GM19193 (cell line): ENCODE measurements around the gene NAA25.

Source experiments
- POLR2A ChIP-seq: IDR thresholded peaks from 4 replicates; pipeline ENCODE4 v1.6.1; 2011; ENCODE audit not compliant: insufficient read depth, insufficient read length; ENCODE audit errors: extremely low read depth

NAA25 gene

DNA sequence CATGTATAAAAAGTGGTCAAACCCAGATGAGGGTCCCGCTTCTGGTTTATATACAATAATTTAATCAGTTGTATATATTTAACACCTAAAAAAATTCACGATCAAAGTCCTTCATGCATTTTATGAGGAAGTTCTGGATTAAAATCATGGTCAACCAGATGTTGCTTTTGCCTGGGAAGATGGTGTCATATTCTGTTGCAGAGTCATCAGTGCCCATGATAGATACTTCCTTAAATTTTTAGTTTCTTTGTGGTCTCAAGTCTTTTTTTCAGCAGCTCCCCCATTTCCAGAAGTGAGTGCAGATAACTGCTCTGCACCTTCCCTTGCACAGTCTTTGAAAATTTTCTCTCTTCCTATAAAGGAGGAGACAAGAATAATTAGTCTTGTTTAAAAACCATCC is 79.3 kb downstream of the NAA25 start:
- no peak for TF ChIP-seq POLR2A

DNA sequence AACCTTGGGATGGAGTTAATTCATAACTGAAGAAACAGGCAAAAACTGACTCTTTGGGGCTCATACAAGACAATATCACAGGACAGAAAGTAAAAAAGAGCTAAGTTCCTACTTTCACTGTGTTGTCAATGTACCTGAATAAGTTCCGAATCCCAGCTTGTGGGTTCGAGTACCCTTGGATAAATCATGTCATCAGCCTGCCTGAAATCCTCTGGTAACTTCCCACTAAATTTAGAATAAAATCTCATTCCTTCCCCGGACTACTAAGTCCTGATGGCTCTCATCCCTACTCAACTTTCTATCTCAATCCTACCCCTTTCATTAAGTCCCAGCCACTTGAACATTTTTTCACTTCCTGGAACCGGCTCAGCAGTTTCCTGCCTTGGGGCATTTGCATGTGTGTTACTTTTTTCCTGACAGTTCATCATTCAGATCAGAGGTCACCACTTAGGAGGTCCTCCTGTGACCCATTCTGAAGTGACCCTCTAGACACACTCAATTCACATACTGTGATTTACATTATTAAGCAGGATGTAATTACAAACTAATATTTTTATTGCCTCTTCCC is 82.7 kb downstream of the NAA25 start:
- no peak for TF ChIP-seq POLR2A

DNA sequence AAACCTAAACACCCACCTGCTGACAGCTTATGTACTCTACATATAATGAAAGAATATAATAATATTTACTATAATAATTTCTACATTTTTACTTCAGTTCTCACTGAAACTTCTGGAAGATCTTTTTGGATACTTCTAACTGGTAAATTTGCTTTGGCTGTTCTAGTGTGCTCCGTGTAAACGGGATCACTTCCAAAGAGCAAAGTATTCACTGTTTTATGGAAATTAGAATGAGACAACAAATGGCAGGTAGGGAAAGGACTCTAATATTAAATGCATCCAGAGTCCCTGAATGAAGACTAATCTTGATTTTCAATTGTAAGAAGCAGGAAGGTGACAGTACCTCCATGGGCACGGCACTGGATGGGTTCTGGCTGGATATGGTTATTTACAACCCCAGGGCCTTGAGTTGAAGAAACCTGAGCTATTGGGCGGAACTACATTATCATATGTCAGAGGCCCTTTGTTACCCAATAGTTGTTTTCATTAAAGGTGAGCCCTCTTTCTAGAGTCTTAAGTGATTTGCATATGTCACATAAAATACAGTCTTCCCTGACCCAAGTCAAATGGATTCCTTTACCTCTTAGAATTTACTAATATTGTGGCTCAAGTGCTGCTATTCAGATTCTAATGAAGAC is 84.7 kb downstream of the NAA25 start:
- TF ChIP-seq POLR2A, result no peak

DNA sequence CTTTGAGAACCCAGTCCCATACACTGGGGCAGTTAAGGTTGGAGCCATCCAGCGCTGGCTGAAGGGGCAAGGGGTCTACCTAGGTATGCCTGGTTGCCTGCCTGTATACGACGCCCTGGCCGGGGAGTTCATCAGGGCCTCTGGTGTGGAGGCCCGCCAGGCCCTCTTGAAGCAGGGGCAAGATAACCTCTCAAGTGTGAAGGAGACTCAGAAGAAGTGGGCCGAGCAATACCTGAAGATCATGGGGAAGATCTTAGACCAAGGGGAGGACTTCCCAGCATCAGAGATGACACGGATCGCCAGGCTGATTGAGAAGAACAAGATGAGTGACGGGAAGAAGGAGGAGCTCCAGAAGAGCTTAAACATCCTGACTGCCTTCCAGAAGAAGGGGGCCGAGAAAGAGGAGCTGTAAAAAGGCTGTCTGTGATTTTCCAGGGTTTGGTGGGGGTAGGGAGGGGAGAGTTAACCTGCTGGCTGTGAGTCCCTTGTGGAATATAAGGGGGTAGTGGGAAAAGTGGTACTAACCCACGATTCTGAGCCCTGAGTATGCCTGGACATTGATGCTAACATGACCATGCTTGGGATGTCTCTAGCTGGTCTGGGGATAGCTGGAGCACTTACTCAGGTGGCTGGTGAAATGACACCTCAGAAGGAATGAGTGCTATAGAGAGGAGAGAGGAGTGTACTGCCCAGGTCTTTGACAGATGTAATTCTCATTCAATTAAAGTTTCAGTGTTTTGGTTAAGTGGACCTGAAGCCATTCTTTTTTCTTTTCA is 86.2 kb downstream of the NAA25 start:
- TF ChIP-seq POLR2A, result no peak

DNA sequence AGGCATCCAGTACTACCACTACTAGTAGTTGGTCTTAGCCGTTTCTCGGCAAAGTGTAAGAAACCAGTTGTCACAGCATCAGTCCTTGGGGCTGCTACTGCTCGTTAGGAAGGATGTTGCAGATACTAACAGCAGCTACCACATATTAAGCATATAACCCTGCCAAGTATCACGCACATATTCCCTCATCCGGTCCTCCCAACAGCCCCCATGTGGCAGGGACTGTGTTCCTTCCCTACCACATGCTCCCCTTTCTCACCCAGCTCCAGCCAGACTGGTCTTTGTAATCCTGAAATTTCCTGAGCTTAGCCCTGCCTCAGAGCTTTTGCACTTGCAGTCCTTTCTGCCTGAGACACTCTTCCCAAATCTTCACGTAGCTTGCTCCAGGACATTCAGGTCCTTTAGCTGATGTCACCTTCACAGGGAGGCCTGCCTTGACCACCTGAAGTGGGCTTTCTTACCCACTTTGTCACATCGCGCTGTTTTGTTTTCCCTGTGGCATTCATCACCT is 87.6 kb downstream of the NAA25 start:
- no peak for TF ChIP-seq POLR2A

DNA sequence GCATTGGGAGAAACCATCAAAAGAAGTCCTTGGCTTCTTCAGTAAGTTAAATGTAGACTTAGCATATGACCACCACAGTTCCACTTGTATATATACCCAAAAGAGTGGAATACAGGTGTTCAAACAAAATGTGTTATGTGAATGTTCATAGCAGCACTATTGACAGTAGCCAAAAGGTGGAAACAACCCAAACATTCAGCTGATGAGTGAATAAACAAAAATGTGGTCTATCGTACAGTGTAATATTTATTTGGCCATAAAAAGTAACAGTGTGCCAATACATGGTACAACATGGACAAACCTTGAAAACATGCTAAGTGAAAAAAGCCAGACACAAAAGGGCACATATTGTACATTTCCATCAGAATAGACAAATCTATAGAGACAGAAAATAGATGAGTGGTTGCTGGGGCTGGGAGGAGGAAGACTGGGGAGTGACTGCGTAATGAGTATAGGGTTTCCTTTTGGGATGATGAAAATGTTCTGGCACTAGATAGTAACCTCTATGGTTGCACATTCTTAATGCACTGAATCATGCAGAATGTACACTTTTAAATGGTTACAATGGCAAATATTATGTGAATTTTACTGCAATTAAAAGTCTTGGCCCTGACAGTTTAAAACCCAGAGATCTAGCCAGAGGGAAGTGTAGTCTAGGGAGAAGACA is 89.9 kb downstream of the NAA25 start:
- TF ChIP-seq POLR2A, result no peak

DNA sequence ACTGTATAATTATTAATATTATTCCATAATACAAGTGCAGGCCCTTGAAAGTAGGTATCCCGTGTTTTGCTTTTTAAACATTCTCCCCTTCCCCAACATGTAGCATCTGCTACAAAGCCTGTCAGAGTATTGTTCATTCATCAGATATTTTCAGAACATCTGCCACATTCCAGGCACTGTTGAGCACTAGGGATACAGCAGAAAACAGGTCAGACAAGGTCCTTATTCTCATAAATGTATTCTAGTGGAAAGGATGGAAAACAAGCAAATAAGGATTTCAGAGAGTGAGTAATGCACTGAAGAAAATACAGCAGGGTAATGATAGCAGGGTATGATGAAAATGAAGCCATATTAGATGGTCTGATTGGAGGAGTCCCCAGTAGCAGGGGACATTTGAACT is 91.5 kb downstream of the NAA25 start:
- no peak for TF ChIP-seq POLR2A

DNA sequence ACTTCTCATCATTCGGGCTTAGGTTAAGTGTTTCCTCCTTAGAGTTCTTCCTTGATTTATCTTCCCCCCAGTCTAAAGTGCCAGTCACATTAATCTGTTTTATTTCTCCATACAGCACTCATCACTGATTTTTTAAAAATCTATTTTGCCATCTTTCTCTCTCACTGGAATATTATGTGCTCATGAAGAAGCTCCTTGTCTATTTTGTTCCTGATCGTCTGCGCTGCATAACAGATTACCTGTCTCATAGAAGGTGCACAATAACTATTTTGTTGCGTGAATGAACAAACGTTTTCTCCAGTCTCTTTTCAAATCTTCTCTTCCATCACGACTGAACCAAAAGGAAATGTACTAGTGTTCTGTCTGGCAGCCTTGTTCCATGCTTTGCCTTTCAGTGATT is 92.6 kb downstream of the NAA25 start:
- TF ChIP-seq POLR2A, result no peak

DNA sequence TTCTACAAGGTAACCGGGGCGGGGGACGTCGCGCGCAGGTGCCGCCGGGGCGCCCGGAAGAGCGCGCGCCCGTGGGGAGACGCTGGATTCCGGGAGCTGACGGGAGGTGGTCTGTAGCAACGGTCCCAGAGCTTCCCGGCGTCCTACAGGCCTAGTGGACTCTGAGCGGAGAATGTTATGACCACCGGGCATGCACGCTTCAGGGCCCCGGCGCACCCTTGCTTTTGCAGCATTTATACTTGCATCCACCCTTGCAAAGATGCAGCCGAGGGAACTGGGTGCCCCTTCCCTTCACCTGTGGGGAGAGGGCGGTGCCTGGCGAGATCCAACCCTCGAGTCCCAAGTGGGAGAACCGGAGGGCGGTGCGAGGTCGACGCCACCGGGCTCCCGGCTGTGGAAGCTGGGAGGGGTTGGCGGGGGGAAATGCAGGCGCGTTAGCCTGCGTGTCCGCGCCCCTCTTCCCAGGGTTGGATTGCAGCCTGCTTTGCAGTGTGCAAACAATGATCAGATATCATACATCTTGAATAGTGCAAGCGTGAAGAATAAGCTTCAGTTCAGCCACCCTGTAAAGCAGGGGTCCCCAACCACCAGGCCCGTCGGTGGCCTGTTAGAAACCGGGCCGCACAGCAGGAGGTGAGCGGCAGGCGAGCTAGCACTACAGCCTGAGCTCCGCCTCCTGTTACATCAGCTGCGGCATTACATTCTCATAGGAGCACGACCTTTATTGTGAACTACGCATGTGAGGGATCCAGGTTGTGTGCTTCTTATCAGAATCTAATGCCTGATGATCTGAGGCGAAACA is 94.8 kb downstream of the NAA25 start:
- peak; percentile 84 for TF ChIP-seq POLR2A

DNA sequence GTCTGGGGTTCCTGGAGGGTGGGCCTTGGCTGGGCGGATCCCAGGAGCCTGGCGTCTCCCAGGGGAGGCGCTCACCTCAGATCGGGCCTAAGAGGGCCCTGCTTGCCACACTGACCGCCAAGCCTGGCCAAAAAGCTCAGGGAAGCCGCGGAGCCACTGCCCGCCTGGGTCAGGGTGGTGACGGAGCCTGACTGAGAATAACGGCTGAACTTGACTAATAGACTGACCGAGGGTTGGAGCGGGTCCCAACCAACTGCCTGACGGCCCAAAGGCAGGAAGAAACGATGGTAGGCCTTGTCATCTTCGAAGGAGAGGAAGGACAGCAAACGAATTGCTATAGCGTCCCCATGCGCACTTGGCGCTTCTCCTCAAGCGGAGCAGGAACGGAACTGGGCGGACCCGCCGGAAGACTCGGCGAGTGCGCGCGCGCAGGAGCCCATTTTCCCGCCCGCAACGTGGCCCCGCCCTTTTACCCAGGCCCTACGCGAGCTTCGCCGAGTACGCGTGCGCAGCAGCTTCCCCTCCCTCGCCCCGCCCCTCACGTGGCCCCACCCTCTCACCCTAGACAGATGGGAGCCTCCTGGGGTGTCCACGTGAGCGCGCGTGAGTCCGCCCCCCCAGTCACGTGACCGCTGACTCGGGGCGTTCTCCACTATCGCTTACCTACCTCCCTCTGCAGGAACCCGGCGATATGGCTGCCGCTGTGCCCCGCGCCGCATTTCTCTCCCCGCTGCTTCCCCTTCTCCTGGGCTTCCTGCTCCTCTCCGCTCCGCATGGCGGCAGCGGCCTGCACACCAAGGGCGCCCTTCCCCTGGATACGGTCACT is 95.6 kb downstream of the NAA25 start, which contains the start of the genes ERP29 and TMEM116:
Gene ERP29 (plus strand): TSS at position 652 of the 826 bp plus-strand sequence. CDS start 40 bp downstream, at position 692.
Gene TMEM116 (minus strand): TSS at position 391 of the 826 bp plus-strand sequence. CDS start 7,895 bp downstream, outside the sequence.
- TF ChIP-seq POLR2A, result peak; percentile 96

DNA sequence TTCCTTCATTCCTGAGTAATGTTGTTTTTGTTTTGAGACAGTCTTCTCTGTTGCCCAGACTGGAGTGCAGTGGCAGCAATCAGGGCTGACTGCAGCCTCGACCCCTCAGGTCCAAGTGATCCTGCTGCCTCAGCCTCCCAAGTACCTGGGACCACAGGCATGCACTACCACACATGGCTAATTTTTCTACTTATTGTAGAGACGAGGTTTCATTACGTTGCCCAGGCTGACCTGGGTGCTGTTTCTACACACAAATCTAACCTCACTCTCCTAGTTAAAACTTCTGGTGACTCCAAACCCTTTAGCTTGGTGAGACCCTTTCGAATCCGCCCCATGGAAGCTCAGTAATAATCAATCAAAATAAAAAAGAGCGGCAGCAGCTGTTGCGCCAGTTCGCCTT is 96.9 kb downstream of the NAA25 start:
- no peak for TF ChIP-seq POLR2A

DNA sequence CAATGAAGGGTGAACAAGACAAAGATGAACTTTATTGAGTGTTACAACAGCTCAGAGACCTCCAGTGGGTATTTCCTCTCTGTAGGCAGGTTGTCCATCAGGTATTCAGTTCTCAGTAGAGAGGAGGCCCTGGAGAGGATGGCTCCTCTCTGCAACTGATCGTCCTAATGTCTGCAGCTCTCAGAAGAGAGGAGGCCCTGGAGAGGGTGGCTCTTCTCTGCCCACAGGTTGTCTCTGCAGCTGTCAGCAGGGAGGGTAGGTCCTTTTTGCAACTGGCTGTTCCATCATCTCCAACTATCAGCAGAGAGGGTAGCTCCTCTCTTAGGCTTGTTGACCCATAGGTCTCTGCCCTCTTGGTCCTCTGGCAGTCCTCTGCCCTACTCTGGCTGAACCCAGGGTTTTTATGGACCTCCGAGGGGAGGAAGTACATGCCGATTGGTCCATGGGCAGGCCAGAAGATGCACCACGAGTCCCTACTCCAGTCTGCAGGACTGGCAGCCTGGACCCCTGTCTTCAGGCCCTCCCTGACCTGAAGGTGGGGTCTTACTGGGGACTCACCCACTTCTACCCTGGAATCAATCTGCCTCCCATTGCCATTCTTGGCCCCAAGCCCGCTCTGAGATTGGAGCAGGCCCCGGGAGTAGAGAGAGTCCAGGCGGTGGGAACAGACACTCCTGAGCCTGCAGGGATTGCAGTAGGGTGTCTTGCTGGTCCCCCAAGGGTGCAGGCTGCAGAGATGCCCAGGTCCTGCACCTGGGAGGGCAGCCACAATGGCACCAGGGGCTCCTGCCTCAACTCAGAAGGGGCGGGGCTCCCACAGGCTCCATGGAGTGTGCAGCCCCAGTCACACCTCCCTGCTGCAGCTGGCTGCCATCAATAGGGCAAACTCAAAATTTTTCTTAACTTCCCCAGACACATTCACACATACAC is 97.9 kb downstream of the NAA25 start:
- no peak for TF ChIP-seq POLR2A
